B cell (primary cell): Measurements from ENCODE around the gene ATP10B. TPM values are rescaled to one million over a fixed set of nuclear protein-coding genes. Genes with fewer than 3 reads are reported as not detected.

Experiments used
- ATAC-seq: fragments of 200-7000 bp; cut with Tn5 transposase; one replicate; pipeline ENCODE4 v1.10.0; 2021; ENCODE audit warnings: low read depth, mild to moderate bottlenecking, moderate number of reproducible peaks, moderate library complexity
- CTCF ChIA-PET: fragments of 350-600 bp; sonication (Branson Sonifier 250); formaldehyde crosslinking; loops from one replicate; lab custom pipeline; 2021; ENCODE audit warnings: antibody characterized with exemption, inconsistent platforms; lab: Charles Lee
- POLR2A ChIA-PET: fragments of 350-600 bp; sonication (Branson Sonifier 250); formaldehyde crosslinking; loops from one replicate; lab custom pipeline; 2021; ENCODE audit warnings: antibody characterized with exemption; lab: Charles Lee
- DNase-seq: peaks from one replicate; pipeline ENCODE4 v3.0.0; 2013
- H2AFZ ChIP-seq: 2 replicates; pipeline ENCODE4 v1.6.1; 2012; ENCODE audit warnings: mild to moderate bottlenecking, low read depth, low read length; ENCODE audit not compliant: insufficient read depth, poor library complexity, severe bottlenecking
- H3K27ac ChIP-seq, 2 donors: 1 replicate in 1 of 2; 2 replicates in 1 of 2; pipeline ENCODE4 v1.5.1; 2012 to 2013; ENCODE audit warnings: low read length in 2 of 2, mild to moderate bottlenecking in 2 of 2, moderate library complexity in 1 of 2
- H3K27me3 ChIP-seq, 4 experiments: fragments of 200-600 bp in 1 of 4; sonication (generic) in 1 of 4; replicated peaks in 1 of 4; 1 replicate in 2 of 4; 2 replicates in 2 of 4; pipeline versions ENCODE4 v1.6.1 to v1.7.0; 2013 to 2016; ENCODE audit warnings: low read length in 3 of 4, mild to moderate bottlenecking in 2 of 4, mixed read lengths in 1 of 4, moderate library complexity in 1 of 4; ENCODE audit not compliant: insufficient read depth in 4 of 4, control insufficient read depth in 3 of 4; ENCODE audit errors: control extremely low read depth in 1 of 4
- H3K36me3 ChIP-seq, 2 experiments: replicated peaks in 1 of 2; 1 replicate in 1 of 2; 2 replicates in 1 of 2; pipeline versions ENCODE4 v1.6.1 to v1.7.1; 2013; ENCODE audit warnings: low read length in 1 of 2; ENCODE audit not compliant: insufficient read depth in 2 of 2, control insufficient read depth in 1 of 2; ENCODE audit errors: control extremely low read depth in 1 of 2, extremely low read depth in 1 of 2
- H3K4me1 ChIP-seq, 2 donors: fragments of 200-600 bp in 1 of 2; sonication (generic) in 1 of 2; 1 replicate in 1 of 2; 2 replicates in 1 of 2; pipeline versions ENCODE4 v1.5.1 to v1.6.1; 2013 to 2017; ENCODE audit warnings: low read length in 2 of 2; ENCODE audit not compliant: control insufficient read depth in 2 of 2, insufficient read depth in 2 of 2
- H3K4me2 ChIP-seq: replicated peaks from 2 replicates; pipeline ENCODE3; 2012; ENCODE audit warnings: mild to moderate bottlenecking, low read depth, low read length; ENCODE audit not compliant: poor library complexity, severe bottlenecking
- H3K4me3 ChIP-seq, 5 experiments: fragments of 200-600 bp in 1 of 5; sonication (generic) in 1 of 5; 1 replicate in 3 of 5; 2 replicates in 2 of 5; pipeline versions ENCODE4 v1.5.1 to v1.7.0; 2011 to 2016; ENCODE audit warnings: low read length in 4 of 5, mild to moderate bottlenecking in 4 of 5, low read depth in 2 of 5, control low read depth in 1 of 5, moderate library complexity in 1 of 5; ENCODE audit not compliant: insufficient read depth in 1 of 5; ENCODE audit errors: control extremely low read depth in 1 of 5, extremely low read depth in 1 of 5
- H3K79me2 ChIP-seq: fragments of 200-600 bp; sonication (generic); one replicate; pipeline ENCODE4 v1.6.0; 2016; ENCODE audit warnings: low read length; ENCODE audit not compliant: control insufficient read depth, insufficient read depth
- H3K9ac ChIP-seq: fragments of 200-600 bp; sonication (generic); 2 replicates; pipeline ENCODE4 v1.6.1; 2017; ENCODE audit warnings: mild to moderate bottlenecking, low read length, moderate library complexity
- H3K9me3 ChIP-seq, 3 donors: one replicate each; pipeline versions ENCODE4 v1.6.1 to v1.7.1; 2013; ENCODE audit warnings: low read length in 2 of 3; ENCODE audit not compliant: control insufficient read depth in 2 of 3, insufficient read depth in 1 of 3; ENCODE audit errors: control extremely low read depth in 1 of 3
- H4K20me1 ChIP-seq: 2 replicates; pipeline ENCODE4 v1.6.0; 2012; ENCODE audit warnings: mild to moderate bottlenecking, low read length; ENCODE audit not compliant: insufficient read depth, control insufficient read depth, poor library complexity, severe bottlenecking
- H3K27ac Mint-ChIP-seq: one replicate; pipeline ENCODE4 v1.8.0; 2021; ENCODE audit warnings: mixed read lengths
- H3K27me3 Mint-ChIP-seq: one replicate; pipeline ENCODE4 v1.8.0; 2021; ENCODE audit warnings: mixed read lengths
- H3K4me1 Mint-ChIP-seq: one replicate; pipeline ENCODE4 v1.8.0; 2021; ENCODE audit warnings: mixed read lengths
- H3K4me3 Mint-ChIP-seq: one replicate; pipeline ENCODE4 v1.8.0; 2021; ENCODE audit warnings: mixed read lengths
- H3K9me3 Mint-ChIP-seq: one replicate; pipeline ENCODE4 v1.8.0; 2022; ENCODE audit warnings: mixed read lengths; ENCODE audit not compliant: insufficient read depth
- EZH2 ChIP-seq: IDR thresholded peaks from 2 replicates; pipeline ENCODE4 v1.6.1; 2012; ENCODE audit warnings: borderline replicate concordance, low read depth, mild to moderate bottlenecking, moderate library complexity, low read length; ENCODE audit not compliant: insufficient read depth, poor library complexity, severe bottlenecking
- WGBS: methylation state at CpG from one replicate; pipeline ENCODE4 v1.1.5; 2013; ENCODE audit warnings: missing lambda C conversion rate; ENCODE audit not compliant: insufficient coverage; 5-methylcytosine and 5-hydroxymethylcytosine counted together
- intact Hi-C: fragments of 100-400 bp; cut with micrococcal nuclease; formaldehyde crosslinking; loops from one replicate; pipeline ENCODE4 v1.10.0; 2022
- polyA plus RNA-seq: library from polyadenylated mRNA; depleted of rRNA; stranded (reverse); fragments of >200 nt; gene quantifications from 2 replicates; pipeline ENCODE4 v1.2.3, GENCODE V29; 2012
- total RNA-seq, 2 donors: library from RNA; stranded (reverse); fragments of 120-200 nt in 1 of 2; gene quantifications; 1 replicate in 1 of 2; 2 replicates in 1 of 2; pipeline versions ENCODE4 v1.2.3 to v1.2.4, GENCODE V29; 2013 to 2022
- TF ChIP-seq, protein P1 (sequence below): fragments of 200-600 bp; IDR thresholded peaks from one replicate; pipeline ENCODE4 v1.8.0; 2022; ENCODE audit warnings: antibody characterized with exemption, mild to moderate bottlenecking

The ATP10B gene
- total and polyA plus RNA-seq, 2 donors (not counting 1 experiment from before 2014, with no cell fraction given), result not detected

DNA sequence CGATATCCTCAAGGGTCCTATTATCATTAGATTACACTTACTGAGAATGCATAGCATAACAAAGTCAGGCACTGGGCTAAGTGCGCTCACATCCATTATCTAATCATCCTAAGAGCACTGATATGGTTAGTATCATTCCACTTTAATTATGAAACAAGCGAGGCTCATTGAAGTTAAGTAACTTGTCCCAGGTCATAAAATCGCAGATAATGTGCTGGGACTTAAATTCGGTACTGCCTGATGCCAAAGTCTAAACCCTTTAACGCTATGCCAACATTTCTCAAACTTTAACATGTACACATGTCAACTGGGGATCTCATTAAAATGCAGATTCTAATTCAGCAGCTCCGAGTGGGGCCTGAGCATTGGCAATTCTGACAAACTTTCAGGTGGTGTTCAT is 225.7 kb downstream of the ATP10B start:
- no peak overlapping the region for H3K4me3 Mint-ChIP-seq
- POLR2A ChIA-PET, result no interaction called here
- H3K4me1 Mint-ChIP-seq, result no peaks in the 10 kb centered on the region
- Histone ChIP-seq H3K4me3 (no peak overlapping the region), H3K4me1 (no peaks in the 10 kb centered on the region), H3K9ac (no peak overlapping the region), H3K79me2 (no peaks in the 10 kb centered on the region), H3K36me3 (no peaks in the 10 kb centered on the region), H3K4me2 (no peak overlapping the region), H2AFZ (no peak overlapping the region), H3K27me3 (peaks cover 0 to 9% (median 0%) of the 10 kb centered on the region in 4 experiments), H3K27ac (no peak overlapping the region), H3K9me3 (no peaks in the 10 kb centered on the region), H4K20me1 (no peaks in the 10 kb centered on the region)
- no peak overlapping the region for H3K27ac Mint-ChIP-seq
- ATAC-seq, result no peak
- no peak for DNase-seq
- no peaks in the 10 kb centered on the region for H3K9me3 Mint-ChIP-seq
- intact Hi-C loops, result no loop called here
- CTCF ChIA-PET, result no interaction called here
- WGBS, result 81% methylated on average over 4 of the region's 7 CpGs
- TF ChIP-seq, protein P1, sequence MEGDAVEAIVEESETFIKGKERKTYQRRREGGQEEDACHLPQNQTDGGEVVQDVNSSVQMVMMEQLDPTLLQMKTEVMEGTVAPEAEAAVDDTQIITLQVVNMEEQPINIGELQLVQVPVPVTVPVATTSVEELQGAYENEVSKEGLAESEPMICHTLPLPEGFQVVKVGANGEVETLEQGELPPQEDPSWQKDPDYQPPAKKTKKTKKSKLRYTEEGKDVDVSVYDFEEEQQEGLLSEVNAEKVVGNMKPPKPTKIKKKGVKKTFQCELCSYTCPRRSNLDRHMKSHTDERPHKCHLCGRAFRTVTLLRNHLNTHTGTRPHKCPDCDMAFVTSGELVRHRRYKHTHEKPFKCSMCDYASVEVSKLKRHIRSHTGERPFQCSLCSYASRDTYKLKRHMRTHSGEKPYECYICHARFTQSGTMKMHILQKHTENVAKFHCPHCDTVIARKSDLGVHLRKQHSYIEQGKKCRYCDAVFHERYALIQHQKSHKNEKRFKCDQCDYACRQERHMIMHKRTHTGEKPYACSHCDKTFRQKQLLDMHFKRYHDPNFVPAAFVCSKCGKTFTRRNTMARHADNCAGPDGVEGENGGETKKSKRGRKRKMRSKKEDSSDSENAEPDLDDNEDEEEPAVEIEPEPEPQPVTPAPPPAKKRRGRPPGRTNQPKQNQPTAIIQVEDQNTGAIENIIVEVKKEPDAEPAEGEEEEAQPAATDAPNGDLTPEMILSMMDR, result no peak
- TF ChIP-seq EZH2, result no peak
- H3K27me3 Mint-ChIP-seq, result peaks cover 40% of the 10 kb centered on the region

DNA sequence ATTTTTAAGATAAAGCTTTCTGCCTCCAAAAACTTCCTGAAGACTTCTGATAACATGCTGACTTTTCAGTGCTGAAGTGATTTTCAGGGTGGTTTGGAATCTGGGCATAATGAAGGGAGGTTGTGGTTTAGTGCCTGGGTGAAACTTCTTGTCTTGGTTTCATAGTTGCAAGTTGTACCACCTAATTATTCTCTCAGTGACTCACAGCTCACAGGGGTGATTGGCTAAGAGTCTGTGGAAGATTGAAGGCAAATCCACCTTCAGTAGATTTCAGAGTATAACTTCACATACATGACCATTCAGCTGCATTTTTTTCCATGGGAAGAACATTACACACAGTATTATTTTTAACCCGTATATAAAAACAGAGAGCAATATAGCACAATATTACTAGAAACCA is 230.5 kb downstream of the ATP10B start:
- POLR2A ChIA-PET, result no interaction called here
- ATAC-seq (no peak), DNase-seq (no peak)
- Histone ChIP-seq H3K9me3 (no peaks in the 10 kb centered on the region), H2AFZ (no peak overlapping the region), H3K4me1 (no peaks in the 10 kb centered on the region), H3K4me3 (no peak overlapping the region), H3K4me2 (no peak overlapping the region), H3K36me3 (no peaks in the 10 kb centered on the region), H4K20me1 (no peaks in the 10 kb centered on the region), H3K27ac (no peak overlapping the region), H3K9ac (no peak overlapping the region), H3K27me3 (no peaks in the 10 kb centered on the region), H3K79me2 (no peaks in the 10 kb centered on the region)
- Mint-ChIP-seq H3K27me3 (peaks cover 17% of the 10 kb centered on the region), H3K27ac (no peak overlapping the region), H3K4me3 (no peak overlapping the region), H3K4me1 (no peaks in the 10 kb centered on the region), H3K9me3 (no peaks in the 10 kb centered on the region)
- intact Hi-C loops, result no loop called here
- CTCF ChIA-PET, result no interaction called here
- WGBS, result no CpG with 5 or more reads among the region's 1 CpG
- TF ChIP-seq EZH2, result no peak
- TF ChIP-seq, protein P1, result no peak
